CD4-positive, alpha-beta T cell treated with Interleukin-12 subunit alpha and Interleukin-12 subunit beta, for 1 hour (primary cell): ENCODE data around the gene NFATC1.

ENCODE experiments used
- DNase-seq: peaks from one replicate; pipeline ENCODE4 v3.0.0-alpha.2; 2020

The NFATC1 gene

DNA sequence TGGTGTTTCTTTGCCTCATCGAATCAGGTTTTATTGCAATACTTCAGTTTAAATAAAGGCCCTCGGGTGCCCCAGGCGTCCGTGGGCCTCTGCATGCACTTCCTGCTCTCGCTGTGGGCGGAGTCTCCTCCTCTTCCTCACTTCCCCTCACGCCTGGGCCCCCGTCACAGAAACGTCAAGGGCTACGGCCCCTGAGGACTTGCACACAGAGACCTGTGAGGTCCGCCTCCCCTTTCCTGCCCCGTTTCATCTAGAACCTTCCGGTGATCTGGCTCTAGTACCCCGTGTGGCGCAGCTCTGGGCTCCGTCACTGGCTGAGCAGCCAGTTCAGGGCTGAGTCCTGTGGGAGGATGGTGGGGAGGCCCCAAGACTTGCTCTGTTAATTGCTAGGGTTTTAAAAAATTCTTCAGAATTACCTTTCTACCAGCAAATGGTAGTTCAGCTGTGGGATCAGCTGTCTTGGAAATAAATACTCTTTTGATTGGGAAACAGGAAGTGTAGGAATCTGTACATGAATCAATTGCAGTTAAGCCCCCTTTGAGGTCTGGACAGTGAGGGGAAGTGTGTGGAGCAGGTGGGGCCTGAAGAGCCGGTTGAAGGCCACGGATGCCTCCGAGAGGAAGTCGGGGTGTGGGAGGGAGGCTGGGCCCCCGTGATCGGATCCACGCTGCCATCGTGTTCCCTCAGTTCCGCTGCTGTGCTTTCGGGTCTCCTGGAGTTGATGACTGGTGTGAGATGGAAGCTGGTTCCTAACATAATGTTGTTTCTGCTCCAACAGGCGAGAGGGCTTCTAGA is 10.2 kb downstream of the NFATC1 start:
- DNase-seq: peak; percentile 95

DNA sequence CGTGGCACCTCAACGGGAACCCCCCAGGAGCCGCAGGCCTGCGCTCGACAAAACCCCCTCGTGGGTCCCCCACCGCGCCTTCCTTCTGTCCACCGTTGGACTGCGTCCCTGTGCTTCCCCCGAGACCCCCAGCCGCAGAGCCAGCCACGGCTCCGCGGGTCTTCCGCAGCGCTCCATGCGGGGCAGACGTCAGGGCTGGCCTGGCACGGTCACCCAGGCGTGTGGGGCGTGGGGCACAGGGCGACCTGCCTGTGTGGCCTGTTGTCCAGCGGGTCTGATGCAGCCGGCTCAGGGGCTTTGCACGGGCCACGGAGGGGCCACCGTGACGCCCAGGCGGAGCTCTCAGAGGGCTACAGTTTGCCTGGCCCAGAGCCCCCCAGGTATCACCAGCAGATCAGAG is 11.0 kb downstream of the NFATC1 start:
- DNase-seq: no peak

DNA sequence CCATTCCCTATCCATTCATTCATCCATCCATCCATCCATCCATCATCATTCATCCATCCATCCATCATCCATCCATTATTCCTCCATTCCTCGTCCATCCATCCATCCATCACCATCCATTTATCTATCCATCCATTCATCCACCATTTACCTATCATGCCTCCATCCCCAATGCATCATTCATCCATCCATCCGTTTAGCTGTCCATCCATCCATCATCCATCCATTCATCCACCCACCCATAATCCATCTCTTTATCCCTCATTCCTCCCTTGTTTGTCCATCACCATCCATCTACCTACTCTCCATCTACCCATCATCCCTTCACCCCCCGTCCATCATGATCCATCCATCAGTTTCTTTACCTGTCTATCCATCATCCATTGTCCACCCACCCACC is 13.6 kb downstream of the NFATC1 start:
- DNase-seq: no peak

DNA sequence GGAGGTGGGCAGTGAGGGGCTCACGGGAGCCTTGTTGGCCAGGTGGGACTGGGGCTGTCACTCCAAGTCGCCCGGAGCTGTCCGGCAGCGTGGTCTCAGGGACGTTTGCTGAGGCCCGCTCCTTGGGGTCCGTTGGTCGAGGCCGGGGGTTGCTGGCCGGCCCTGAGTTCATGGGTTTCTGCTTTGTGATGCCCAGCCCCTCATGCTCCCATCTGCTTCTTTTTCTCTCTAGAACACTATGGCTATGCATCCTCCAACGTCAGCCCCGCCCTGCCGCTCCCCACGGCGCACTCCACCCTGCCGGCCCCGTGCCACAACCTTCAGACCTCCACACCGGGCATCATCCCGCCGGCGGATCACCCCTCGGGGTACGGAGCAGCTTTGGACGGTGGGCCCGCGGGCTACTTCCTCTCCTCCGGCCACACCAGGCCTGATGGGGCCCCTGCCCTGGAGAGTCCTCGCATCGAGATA is 14.5 kb downstream of the NFATC1 start:
- no peak for DNase-seq

DNA sequence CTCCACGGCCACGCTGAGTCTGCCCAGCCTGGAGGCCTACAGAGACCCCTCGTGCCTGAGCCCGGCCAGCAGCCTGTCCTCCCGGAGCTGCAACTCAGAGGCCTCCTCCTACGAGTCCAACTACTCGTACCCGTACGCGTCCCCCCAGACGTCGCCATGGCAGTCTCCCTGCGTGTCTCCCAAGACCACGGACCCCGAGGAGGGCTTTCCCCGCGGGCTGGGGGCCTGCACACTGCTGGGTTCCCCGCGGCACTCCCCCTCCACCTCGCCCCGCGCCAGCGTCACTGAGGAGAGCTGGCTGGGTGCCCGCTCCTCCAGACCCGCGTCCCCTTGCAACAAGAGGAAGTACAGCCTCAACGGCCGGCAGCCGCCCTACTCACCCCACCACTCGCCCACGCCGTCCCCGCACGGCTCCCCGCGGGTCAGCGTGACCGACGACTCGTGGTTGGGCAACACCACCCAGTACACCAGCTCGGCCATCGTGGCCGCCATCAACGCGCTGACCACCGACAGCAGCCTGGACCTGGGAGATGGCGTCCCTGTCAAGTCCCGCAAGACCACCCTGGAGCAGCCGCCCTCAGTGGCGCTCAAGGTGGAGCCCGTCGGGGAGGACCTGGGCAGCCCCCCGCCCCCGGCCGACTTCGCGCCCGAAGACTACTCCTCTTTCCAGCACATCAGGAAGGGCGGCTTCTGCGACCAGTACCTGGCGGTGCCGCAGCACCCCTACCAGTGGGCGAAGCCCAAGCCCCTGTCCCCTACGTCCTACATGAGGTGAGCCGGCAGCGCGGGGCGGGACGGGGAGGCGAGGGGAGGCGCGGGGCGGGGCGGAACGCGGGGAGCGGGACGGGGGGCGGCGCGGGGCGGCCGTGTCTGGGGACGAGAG is 15.2 kb downstream of the NFATC1 start:
- DNase-seq: no peak

DNA sequence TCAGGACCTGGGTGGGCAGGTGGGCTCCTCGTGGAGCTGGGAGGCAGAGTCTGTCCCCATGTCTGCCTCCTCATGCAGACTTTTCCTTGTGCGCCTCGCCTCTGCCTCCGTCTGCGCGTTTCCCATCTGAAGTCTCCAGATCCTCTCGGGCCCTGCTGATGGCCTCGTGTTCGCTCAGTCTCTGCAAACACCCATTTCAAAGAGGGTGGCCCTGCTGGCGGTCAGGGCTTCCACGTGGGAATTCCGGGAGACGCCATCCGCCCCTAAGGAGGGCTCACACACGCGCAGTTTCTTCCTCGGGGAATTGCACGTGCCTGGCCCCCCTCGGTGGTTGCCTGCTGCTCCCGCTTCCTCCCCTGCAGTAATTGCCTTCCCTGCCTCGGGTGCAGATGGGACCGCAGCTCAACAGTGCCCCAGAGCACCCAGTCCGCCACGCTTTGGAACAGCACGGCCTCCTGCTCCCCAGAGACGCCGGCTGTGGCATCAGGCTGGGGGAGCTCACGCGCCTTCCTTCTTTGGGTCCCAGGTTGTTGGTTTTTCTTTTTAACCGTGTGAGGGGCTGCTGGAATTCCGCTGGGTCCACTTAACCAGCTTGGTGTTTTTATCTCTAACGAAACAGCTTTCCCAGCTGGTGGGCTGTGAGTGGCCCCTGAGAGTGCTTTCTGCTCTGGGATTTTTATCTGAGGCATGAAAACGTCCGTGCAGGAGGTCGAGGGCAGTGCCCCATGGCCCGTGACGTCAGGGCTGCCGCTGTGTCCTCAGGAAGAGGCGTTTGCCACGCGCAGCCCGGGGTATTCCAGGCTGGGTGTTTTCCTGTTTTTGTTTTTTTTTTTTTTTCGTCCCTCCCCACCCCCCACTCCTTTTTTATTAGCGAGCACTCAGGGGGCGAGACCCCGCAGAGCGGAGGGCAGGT is 16.1 kb downstream of the NFATC1 start:
- DNase-seq: no peak

DNA sequence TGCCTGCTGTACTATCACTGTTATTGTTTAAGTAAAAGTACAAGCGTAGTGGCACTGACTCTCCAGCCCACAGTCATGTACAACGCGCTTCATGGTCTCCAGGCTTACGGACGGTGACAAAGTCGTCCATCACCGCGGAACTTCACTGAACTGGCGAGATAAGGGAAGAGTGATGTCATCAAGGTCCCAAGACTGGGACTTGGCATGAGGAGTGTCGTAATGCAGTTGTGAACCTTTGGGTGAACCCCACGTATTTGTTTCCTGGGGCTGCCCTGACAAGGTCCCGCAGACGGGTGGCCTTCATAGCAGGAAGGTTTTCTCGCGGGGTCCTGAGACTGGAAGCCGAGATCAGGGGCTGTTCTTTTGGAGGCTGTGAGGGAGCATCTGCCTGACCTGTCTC is 17.3 kb downstream of the NFATC1 start:
- DNase-seq: no peak

DNA sequence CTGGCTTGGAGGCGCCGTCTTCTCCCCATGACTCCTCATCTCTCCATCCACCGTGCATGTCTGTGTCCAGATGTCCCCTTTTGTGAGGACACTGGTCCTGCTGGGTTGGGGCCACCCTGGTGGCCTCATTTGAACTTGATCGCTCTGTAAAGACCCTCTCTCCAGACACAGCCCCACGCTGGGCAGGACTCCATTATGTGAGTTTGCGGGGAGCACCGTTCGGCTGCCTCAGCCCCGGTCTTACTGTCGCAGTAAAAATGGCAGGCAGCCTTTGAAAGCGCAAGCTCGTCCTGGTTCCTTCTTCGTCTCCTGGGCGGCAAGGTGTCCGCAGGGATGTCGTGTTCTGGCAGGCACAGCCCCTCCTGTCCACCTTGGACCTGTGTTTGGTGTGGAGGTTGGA is 17.7 kb downstream of the NFATC1 start:
- no peak for DNase-seq

DNA sequence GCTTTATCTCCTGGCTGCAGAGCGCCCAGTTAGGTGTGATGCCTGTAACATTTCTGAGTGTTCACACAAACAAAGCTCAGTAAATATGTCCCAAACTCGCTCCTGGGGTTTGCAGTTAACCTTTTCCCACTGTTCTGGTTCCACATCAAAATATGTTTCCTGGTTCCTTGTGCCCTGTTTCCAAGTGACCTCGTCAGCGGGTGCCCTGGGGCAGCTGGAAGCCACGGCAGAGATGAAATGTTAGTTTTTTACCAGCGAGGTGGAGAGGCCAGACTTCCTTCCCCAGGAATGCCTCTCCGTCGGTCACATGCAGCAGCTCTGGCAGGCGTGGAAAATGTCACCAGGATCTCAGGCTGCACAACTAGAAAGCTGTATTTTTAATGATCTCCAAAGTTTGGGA is 18.2 kb downstream of the NFATC1 start:
- no peak for DNase-seq

DNA sequence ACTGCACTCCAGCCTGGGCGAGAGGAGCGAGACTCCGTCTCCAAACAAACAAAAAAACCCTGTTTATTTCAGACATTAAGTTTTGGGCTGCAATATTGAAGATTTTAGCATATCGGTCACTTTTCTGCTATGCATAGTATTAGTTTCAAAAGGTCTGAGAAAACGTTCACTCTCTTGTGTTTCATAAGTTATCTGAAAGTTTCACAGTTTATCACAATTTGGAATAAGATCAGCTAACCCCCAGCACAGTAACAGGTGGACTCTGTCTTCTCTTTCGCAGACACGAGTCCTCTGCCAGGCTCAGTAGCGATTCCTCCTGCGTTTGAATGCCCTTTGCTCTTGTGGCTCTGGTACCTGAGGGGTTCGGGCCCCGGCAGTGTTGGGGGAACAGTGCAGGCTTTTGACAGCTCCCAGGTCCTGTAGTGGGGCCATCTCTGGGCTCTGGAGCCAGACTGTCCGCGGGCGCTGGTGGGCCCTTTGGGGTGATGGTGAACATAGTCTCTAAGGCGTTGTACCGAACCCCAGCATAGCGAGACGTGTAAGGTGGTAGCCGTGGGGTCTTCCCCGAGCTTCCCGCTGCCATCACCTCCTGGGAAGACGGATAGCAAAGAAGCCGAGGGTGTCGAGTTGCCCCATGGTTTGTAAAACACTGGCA is 20.4 kb downstream of the NFATC1 start:
- no peak for DNase-seq

DNA sequence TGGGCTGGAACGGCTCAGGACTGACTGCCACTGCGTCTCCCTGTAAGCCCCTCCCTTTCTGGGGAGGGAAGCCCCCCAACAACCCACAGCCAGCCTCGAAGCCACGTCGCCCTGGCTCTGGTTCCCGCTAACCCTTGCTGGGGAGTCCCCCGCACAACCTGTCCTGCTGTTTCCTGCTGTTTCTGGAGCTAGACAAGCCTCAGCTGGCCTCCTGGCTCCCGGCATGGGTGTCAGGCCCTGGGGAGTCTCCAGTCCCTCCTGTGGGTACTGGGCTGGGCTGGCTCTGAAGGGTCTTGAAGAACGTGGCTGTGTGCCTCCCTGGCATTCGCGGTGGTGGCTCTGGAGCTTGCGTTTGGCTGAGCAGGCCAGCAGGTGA is 20.9 kb downstream of the NFATC1 start:
- no peak for DNase-seq

DNA sequence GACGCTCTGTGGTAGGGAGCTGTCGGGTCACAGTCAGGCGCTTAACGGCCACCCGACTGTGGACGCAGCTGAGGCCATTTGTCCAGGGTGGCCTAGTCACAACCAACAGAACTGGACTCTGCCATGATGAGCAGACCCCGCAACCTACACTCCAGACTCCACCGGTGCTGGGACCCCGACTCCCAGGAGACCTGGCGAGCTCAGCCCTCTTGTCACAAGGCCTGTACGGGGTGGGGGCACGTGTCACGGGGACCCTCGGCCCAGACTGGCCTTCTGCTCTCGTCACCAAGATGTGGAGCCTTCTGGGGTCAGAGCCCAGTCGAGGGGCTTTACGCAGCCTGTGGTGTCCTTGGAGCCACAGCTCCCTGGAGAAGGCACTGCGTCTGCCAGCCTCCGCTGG is 22.5 kb downstream of the NFATC1 start:
- no peak for DNase-seq

DNA sequence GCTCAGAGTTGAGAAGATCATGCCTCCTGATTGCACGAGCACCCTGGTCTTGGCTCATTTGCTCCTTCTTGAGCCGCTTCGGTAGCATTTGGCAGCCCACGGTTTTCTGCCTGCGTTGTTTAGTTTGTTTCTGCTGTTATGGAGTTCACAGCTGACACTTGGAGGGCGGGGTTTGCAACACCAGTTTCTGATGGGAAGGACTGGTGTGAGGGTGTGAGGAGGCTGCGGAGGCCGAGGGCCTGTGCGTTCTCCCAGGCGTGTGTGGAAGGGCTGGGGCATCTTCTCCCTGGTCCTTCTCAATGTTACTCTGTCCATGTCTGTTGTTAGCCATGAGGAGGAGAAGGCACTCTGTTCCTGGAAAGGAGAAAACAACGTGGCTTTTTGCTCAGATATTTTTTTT is 22.9 kb downstream of the NFATC1 start:
- no peak for DNase-seq

DNA sequence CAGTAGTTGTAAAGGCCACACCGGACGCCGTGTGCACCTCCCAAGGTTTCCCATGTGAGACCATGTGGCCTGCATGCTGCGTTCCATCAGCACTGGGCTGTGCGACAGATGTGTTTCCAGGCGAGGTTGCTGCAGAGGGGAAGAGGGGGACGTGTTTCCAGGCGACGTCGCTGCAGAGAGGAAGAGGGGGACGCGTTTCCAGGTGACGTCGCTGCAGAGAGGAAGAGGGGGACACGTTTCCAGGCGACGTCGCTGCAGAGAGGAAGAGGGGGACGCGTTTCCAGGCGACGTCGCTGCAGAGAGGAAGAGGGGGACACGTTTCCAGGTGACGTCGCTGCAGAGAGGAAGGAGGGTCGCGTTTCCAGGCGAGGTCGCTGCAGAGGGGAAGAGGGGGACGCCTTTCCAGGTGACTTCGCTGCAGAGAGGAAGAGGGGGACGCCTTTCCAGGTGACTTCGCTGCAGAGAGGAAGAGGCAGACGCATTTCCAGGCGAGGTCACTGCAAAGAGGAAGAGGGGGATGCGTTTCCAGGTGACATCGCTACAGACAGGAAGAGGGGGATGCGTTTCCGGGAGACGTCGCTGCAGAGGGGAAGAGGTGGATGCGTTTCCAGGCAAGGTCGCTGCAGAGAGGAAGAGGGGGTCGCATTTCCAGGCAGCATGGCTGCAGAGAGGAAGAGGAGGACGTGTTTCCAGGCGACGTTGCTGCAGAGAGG is 24.5 kb downstream of the NFATC1 start:
- DNase-seq: no peak

DNA sequence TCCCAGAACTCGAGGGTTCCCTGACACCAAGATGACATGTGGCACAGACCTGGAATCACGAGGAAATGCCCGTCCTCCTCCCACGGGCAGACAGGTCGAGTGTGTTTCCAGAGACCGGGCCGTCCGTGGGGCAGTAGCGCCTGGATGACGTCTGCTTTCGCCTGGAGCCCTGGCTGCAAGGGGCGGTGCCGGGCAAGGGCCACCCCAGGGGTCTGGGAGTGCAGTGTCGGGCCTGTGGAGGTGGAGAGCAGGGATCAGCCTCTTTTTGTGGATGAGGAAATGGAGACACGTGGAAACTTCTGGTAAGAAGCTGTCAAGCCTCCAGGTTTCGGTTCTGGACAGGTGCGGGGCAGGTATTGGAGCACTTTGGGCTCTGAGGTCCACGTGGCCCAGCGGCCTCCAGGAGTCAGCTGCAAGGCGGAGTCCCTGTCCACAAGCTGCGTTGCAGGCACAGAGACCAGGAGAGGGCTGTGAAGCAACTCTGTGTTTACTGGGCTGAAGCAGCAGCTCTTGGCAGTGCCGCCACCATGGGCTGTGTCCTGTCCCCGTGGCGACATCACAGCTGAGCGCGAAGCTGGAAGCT is 25.6 kb downstream of the NFATC1 start:
- no peak for DNase-seq

DNA sequence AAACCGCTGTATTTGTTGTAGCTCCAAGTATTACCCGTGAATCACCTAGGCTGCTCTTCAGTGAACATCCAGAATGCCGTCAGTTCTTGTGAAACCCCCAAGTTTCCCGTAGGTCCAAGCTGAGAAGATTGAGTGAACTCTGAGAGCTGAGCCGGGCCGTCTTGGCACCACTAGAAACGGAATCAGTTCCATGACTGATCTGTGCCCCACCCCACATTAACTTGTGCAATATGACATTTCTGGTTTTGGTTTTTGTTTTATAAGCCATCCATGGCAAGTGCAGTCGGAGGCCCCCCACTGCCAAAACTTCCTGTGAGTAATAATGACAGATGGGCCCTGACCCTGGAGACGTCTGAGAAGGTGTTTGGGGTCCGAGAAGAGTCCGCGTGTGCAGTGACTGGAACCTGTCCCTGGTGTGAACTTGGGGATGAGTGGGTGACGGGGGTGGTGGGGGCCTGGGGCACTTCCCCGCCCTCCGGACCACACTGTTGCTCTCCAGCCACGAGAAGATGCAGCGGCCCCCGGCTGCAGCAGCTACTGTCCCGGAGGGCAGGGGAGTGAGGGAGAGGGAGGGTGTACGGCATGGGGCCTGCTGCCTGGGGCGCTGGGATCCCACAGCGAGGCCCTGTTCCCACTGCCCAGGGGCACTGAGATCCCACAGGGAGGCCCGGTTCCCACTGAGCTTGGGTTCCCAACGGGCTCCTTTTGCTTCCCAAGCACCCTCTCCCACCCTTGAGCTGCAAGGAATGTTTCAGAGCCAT is 26.5 kb downstream of the NFATC1 start:
- no peak for DNase-seq

DNA sequence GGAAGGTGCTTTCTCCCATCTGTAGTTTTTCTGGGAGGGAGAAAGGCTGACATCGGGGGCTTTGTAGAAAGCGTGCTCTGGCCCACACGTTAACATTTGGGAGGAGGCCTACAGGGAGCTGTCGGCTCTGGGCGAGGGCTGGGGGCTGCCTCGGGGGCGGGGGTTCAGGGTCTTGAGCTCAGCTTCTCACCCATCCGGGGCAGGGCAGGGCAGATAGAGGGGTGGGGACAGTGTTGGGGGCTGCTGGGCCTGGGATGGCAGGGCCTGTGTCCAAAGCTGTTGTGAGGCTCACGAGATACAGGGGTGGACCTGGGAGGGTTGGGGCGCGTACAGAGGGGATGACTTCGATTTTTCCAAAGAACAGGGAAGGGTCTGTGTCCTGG is 27.0 kb downstream of the NFATC1 start:
- DNase-seq: no peak

DNA sequence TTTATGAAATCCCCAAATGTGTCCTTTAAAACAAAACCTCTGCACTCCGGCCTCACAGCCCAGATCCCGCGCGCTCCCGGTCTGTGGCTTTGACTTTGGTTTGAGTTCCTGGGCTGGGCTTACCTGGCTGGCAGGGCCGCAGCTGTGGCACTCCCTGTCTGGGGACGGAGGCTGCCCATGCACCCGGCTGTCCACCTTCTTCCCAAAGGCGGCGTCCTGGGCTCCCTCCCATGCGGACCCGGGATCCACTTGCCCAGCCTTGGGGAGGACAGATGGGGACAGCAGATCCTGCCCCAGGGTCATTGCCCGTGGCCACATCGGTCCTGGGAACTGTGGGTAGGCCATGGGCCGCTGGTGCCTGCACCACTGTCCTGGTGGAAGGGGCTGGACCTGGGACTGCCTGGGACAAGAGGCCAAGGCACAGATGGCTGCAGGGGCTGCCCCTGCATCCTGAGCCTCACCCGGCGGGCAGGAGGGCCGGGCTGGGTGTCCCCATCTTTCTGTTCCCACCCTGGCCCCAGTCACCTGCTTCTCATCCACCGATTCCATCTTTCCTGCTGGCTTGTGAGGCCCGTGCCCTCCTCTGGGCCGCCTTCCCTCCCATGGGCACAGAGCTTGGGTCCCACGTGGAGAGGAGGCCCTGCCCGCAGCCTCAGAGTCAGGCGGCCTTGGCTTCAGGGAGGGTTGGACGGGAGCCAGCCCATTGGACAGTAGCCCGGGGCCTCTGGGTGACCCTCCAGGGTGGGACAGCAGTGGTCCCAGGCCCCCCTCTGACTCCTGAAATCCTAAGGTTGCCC is 27.7 kb downstream of the NFATC1 start:
- DNase-seq: no peak

DNA sequence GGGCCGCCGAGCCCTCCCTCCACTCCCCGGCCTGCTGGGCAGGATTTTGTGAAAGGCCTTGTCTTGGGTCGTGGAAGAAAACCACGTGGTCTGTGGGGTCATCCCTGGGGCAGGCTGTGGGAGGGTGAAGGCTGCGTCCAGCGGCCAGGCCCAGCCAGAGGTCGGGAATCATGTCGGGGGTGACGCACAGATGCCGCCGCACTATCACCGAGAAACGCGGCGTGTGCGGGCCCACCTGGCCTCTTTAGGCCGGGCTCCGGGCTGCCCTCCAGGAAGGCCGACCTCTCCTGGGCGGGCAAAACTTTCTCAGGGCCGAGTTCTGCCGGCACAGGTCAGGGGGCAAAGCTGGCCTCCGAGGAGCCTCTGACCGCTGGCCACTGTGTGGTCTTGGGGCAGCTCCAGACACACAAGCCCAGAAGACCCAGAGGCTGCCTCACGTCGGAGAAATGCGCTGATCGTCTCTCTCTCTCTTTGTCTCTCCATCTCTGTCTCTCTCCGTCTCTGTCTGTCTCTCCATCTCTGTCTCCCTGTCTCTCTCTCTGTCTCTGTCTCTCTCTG is 28.4 kb downstream of the NFATC1 start:
- DNase-seq: no peak
